Prostate gland (tissue), 2 donors: ENCODE measurements around the gene ST6GALNAC4.

Experiments used
- POLR2A ChIP-seq: fragments of 450-650 bp; IDR thresholded peaks from one replicate; pipeline ENCODE4 v1.6.1; 2016; ENCODE audit warnings: antibody characterized with exemption, mild to moderate bottlenecking
- TF ChIP-seq, protein P1 (sequence below), 4 experiments: fragments of 200-600 bp in 2 of 4; fragments of 450-650 bp in 2 of 4; sonication (generic) in 2 of 4; IDR thresholded peaks; 1 replicate in 3 of 4; 2 replicates in 1 of 4; pipeline ENCODE4 v1.5.1; 2016 to 2019; ENCODE audit warnings: antibody characterized with exemption in 4 of 4, mild to moderate bottlenecking in 2 of 4, moderate library complexity in 2 of 4

GRCh38 chr9:127954831-127955293 is 38.0 kb upstream of the ST6GALNAC4 start:
- TF ChIP-seq, protein P1, sequence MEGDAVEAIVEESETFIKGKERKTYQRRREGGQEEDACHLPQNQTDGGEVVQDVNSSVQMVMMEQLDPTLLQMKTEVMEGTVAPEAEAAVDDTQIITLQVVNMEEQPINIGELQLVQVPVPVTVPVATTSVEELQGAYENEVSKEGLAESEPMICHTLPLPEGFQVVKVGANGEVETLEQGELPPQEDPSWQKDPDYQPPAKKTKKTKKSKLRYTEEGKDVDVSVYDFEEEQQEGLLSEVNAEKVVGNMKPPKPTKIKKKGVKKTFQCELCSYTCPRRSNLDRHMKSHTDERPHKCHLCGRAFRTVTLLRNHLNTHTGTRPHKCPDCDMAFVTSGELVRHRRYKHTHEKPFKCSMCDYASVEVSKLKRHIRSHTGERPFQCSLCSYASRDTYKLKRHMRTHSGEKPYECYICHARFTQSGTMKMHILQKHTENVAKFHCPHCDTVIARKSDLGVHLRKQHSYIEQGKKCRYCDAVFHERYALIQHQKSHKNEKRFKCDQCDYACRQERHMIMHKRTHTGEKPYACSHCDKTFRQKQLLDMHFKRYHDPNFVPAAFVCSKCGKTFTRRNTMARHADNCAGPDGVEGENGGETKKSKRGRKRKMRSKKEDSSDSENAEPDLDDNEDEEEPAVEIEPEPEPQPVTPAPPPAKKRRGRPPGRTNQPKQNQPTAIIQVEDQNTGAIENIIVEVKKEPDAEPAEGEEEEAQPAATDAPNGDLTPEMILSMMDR (IDR thresholded peaks at IDR 0.05): no peak
- TF ChIP-seq POLR2A: no peak
